Activated CD8-positive, alpha-beta T cell treated with anti-CD3 and anti-CD28 coated beads, Interleukin-2, amount 10 ng/mL, durations not matched to agents 7 days and 5 days (primary cell): ENCODE data around the gene FOXL3. TPM values are rescaled to one million over a fixed set of nuclear protein-coding genes. Genes with fewer than 3 reads are reported as not detected.
A peak's percentile ranks its signal among the peaks of the same experiment; 100 is the strongest.

Source experiments
- ATAC-seq: fragments of 150-1000 bp; cut with Tn5 transposase; one replicate; pipeline ENCODE4 v1.10.0; 2021; ENCODE audit warnings: moderate library complexity
- CTCF ChIA-PET: fragments of 350-600 bp; sonication (Branson Sonifier 250); formaldehyde crosslinking; loops from one replicate; lab custom pipeline; 2021; ENCODE audit warnings: antibody characterized with exemption; lab: Charles Lee
- POLR2A ChIA-PET: fragments of 350-600 bp; sonication (Branson Sonifier 250); formaldehyde crosslinking; loops from one replicate; lab custom pipeline; 2021; ENCODE audit warnings: antibody characterized with exemption; lab: Charles Lee
- DNase-seq: peaks from one replicate; pipeline ENCODE4 v3.0.0-alpha.2; 2020
- H3K27ac Mint-ChIP-seq: one replicate; pipeline ENCODE4 v1.8.0; 2021; ENCODE audit warnings: mild to moderate bottlenecking, mixed read lengths
- H3K27me3 Mint-ChIP-seq: one replicate; pipeline ENCODE4 v1.8.0; 2021; ENCODE audit warnings: low read depth, mixed read lengths
- H3K36me3 Mint-ChIP-seq: one replicate; pipeline ENCODE4 v1.8.0; 2021; ENCODE audit warnings: low read depth, mixed read lengths
- H3K4me1 Mint-ChIP-seq: one replicate; pipeline ENCODE4 v1.8.0; 2021; ENCODE audit warnings: low read depth, mixed read lengths
- H3K4me3 Mint-ChIP-seq: one replicate; pipeline ENCODE4 v1.8.0; 2021; ENCODE audit warnings: mild to moderate bottlenecking, mixed read lengths
- H3K9me3 Mint-ChIP-seq: one replicate; pipeline ENCODE4 v1.8.0; 2022; ENCODE audit warnings: mixed read lengths; ENCODE audit not compliant: insufficient read depth
- total RNA-seq, 2 experiments: library from RNA; stranded (reverse); gene quantifications; one replicate each; pipeline ENCODE4 v1.2.3, GENCODE V29; 2021

The FOXL3 gene
- total RNA-seq, 2 experiments from 2014 or later = not detected

DNA sequence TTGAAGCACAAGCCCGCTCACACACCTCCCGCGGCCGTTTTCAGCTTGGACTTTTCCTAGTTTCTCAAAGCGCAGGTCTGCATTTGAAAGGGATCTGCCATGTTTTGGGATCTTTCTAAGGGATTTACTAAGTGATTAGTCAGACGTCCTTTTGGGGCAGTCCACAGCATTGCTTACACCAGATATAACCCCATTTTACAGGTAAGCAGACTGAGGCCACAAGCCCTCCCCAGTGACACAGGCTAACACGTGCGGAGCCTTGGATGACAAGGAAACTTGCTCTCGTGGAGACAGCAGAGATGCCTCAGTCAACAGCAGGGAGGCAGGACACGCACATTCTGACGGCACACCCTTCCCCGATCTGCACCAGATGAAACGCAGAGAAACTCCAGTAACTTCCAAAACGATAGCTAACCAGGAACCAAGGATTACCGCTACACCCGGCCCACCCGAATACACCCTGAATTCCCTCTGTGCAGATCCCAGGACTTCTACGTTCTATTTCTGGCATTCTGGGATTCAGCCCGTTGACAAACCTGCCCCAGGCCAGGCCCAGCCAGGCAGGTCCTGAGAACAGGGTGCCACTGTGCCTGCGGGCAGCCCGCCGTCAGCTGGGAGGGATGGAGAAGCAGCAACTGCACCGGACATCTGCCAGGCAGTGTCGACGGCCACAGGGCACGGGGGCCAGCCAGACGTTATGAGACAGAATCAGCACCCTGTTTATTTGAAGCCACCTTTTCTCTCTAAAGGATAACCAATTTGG lies 27.9 kb downstream of the FOXL3 start:
- no peaks in the 10 kb centered on the region for H3K4me1 Mint-ChIP-seq
- H3K36me3 Mint-ChIP-seq = no peaks in the 10 kb centered on the region
- no peak overlapping the region for H3K4me3 Mint-ChIP-seq
- H3K9me3 Mint-ChIP-seq = no peaks in the 10 kb centered on the region
- CTCF ChIA-PET = interaction anchor here (1.3 kb wide), 1 partner anchor 54 kb away, joined by 5 read pairs; no protein-coding TSS in a partner anchor
- H3K27ac Mint-ChIP-seq = no peak overlapping the region
- POLR2A ChIA-PET = no interaction called here
- ATAC-seq (no peak), DNase-seq (no peak)
- H3K27me3 Mint-ChIP-seq = peaks cover 25% of the 10 kb centered on the region

DNA sequence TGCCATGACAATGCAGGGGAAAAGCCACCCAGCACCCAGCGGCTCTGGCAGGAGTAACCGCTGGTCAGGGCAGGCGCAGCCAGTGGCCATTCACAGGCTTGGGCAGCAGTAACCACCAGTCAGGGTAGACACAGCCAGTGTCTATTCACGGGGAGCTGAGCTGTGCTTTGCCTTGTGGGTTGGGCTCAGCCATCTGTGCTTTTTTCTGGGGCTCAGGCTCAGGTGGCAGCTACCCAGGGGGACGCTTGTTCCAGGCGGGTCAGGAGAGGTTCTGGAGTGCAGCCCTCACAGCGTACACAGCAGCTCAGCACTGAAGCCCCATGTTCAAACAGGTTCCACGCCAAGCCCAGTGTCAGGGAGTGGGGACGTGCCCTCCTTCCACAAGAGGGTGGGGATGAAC lies 28.5 kb downstream of the FOXL3 start:
- ChIA-PET CTCF (no interaction called here), POLR2A (no interaction called here)
- ATAC-seq = no peak
- peaks cover 23% of the 10 kb centered on the region for H3K27me3 Mint-ChIP-seq
- H3K9me3 Mint-ChIP-seq = no peaks in the 10 kb centered on the region
- H3K4me1 Mint-ChIP-seq = no peaks in the 10 kb centered on the region
- no peak overlapping the region for H3K4me3 Mint-ChIP-seq
- no peak for DNase-seq
- H3K36me3 Mint-ChIP-seq = no peaks in the 10 kb centered on the region
- no peak overlapping the region for H3K27ac Mint-ChIP-seq

DNA sequence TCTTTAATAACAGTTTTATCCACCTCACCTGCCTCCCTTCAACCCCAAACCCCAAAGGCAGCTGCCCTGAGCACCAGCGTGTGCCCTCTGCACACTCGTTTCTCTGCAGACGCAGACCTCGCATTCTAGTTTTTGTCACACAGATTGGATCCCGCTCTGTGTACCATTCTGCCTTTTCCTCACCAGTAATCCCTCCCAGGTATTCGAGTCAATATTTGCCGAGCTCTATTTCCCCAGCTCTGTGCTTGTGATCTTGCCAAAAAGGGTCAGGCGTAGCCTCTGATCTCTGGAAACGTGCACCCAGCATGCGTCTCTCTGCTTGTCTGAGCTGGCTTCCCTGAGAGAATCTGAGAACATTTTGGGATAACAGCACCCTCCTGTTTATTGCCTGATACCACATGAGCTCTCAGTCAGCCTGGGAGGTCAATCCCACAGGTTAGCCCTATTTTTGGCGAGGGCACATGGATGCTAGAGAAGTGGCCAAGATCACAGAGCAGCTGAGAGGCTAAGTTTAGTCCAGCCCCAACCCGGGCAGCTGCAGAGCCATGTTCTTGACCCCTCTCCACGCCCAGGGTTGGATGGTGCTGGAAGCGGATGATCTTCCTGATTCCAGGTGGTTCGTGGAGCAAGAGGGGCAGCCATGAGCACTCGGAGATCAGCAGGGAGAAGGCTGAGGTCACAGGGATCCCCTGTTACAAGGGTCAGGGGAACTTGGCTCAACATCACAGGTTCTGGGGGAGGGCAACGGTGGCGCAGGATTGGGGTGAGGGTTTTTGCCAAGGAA lies 29.1 kb downstream of the FOXL3 start:
- no peak for ATAC-seq
- no peak for DNase-seq
- CTCF ChIA-PET = no interaction called here

DNA sequence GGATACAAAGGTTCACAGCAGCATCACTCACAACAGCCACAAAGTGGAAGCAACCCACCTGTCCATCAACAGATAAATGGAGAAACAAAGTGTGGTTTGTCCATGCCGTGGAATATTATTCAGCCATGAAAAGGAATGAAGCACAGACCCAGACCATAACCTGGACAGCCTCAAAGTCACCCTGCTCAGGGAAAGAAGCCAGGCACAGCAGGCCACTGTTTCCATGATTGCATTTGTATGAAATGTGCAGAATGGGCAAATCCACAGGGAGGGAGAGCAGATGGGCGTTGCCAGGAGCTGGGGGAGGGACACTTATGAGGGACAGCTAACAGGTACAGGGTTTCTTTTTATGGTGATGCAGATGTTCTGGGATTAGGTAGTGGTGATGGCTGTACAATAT lies 30.3 kb downstream of the FOXL3 start:
- DNase-seq (no peak), ATAC-seq (no peak)
- Mint-ChIP-seq H3K9me3 (no peaks in the 10 kb centered on the region), H3K27ac (no peak overlapping the region), H3K36me3 (no peaks in the 10 kb centered on the region), H3K27me3 (peaks cover 16% of the 10 kb centered on the region), H3K4me1 (no peaks in the 10 kb centered on the region), H3K4me3 (no peak overlapping the region)
- POLR2A ChIA-PET = no interaction called here
- CTCF ChIA-PET = interaction anchor here (1.0 kb wide), 1 partner anchor 124 kb away, joined by 3 read pairs; no protein-coding TSS in a partner anchor

More for the DNA sequence above, 29.1 kb downstream of the FOXL3 start:
- Mint-ChIP-seq H3K4me3 (no peak overlapping the region), H3K27ac (no peak overlapping the region), H3K36me3 (no peaks in the 10 kb centered on the region), H3K4me1 (no peaks in the 10 kb centered on the region), H3K27me3 (peaks cover 21% of the 10 kb centered on the region), H3K9me3 (no peaks in the 10 kb centered on the region)
- POLR2A ChIA-PET = no interaction called here

DNA sequence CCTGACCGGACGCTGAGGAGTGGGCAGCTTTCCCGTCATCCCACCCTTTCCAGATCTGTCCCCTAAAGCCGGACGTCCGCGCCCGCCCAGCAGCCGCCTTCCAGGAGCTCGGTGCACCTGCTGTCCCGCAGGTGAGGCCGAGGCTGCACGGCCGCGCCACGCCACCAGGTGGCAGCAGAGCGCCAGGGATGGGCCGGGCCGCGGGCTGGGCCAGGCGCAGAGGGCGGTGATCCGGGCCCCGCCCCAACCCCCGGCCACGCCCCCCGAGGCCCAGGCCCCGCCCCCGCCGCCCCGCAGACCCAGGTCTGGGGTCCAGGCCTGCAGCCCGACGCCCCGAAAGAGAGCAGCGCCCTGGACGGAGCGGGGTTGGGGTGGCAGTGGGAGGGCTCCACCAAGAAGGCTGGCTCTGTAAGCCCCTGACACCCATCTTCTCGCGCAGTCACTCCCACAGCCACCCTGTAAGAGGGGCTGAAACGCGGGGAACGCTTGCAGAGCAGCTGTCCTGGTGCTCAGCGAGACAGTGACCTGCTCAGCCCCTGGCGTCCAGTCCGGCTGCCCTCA lies 32.2 kb downstream of the FOXL3 start:
- POLR2A ChIA-PET = no interaction called here

DNA sequence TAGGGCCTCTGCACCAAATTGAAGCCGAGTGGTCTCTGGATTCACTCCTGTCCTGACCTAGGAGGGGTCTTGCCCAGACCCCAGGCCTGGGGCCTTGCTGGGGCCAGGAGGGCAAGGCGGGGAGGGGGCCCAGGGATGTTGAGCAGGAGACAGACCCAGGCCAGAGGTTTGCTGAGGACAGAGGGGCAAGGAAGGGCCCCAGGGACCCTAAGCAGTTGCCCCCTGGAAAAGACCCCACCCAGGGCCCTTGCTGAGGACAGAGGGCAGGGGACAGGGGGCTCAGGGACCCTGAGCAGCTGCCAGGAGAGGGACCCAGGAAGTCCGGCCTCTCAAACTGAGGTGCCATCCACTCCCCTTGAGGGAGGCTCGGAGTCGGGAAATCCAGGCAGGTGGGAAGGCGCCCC lies 32.7 kb downstream of the FOXL3 start:
- Mint-ChIP-seq H3K27ac (no peak overlapping the region), H3K36me3 (no peaks in the 10 kb centered on the region), H3K27me3 (peaks cover 6% of the 10 kb centered on the region), H3K4me3 (no peak overlapping the region), H3K9me3 (no peaks in the 10 kb centered on the region), H3K4me1 (no peaks in the 10 kb centered on the region)
- ChIA-PET POLR2A (no interaction called here), CTCF (interaction anchor here (0.9 to 1.6 kb wide), 5 partner anchors 8 to 452 kb away, joined by 3 to 6 read pairs (median 3); no protein-coding TSS in a partner anchor)
- no peak for ATAC-seq
- DNase-seq = no peak

More for the DNA sequence above, 32.2 kb downstream of the FOXL3 start:
- ATAC-seq (peak; percentile 96), DNase-seq (peak; percentile 84)
- Mint-ChIP-seq H3K4me3 (no peak overlapping the region), H3K27me3 (peaks cover 9% of the 10 kb centered on the region), H3K9me3 (no peaks in the 10 kb centered on the region), H3K27ac (no peak overlapping the region), H3K4me1 (no peaks in the 10 kb centered on the region), H3K36me3 (no peaks in the 10 kb centered on the region)
- CTCF ChIA-PET = interaction anchor here (0.5 to 1.6 kb wide), 9 partner anchors 8 to 454 kb away, joined by 3 to 6 read pairs (median 3); no protein-coding TSS in a partner anchor

DNA sequence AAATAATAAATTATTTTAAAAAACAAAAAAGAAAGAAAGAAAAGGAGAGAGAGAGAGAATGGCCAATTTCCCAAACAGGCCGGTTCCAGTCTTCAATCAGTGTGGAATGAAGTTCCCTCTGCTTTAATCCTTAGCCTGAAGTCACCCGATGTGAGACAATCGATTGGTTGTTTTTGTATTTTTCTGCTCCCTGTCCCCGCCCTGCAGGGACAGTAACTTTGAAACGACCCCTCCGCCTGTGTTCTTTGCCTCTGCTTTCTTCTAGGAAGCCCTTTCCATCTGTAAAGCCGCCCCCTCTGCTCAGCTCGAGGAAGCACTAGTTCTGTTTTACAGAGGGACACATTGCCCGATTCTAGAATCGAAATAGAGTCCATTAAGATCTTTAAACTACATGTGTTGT lies 33.4 kb downstream of the FOXL3 start:
- H3K36me3 Mint-ChIP-seq = no peaks in the 10 kb centered on the region
- H3K4me1 Mint-ChIP-seq = no peaks in the 10 kb centered on the region
- no peaks in the 10 kb centered on the region for H3K9me3 Mint-ChIP-seq
- CTCF ChIA-PET = no interaction called here
- no peak overlapping the region for H3K4me3 Mint-ChIP-seq
- ATAC-seq (no peak), DNase-seq (no peak)
- H3K27ac Mint-ChIP-seq = no peak overlapping the region
- POLR2A ChIA-PET = no interaction called here
- peaks cover 5% of the 10 kb centered on the region for H3K27me3 Mint-ChIP-seq

DNA sequence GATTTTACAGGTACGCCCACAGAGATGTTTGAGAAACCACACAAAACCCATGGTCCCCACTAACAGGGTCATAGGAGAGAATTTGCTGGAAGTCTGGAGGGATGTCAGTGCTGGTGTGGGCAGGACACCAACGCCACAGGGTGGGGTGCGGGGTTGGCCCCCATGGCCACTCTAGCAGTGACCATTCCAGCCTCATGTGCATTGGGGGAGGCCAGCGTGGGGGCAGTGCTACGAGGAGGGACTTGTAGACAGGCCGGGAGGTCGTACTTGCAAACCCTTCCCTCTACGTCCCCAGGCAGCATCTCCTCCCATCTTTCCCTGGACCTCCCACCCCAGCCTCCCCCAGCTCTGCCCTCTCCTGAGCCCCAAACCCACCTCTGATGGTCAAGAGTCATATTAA lies 34.0 kb downstream of the FOXL3 start:
- Mint-ChIP-seq H3K4me1 (no peaks in the 10 kb centered on the region), H3K36me3 (no peaks in the 10 kb centered on the region), H3K27ac (no peak overlapping the region), H3K9me3 (no peaks in the 10 kb centered on the region), H3K4me3 (no peak overlapping the region), H3K27me3 (peaks cover 5% of the 10 kb centered on the region)
- DNase-seq (no peak), ATAC-seq (no peak)
- ChIA-PET POLR2A (no interaction called here), CTCF (interaction anchor here (1.0 kb wide), 1 partner anchor 451 kb away, joined by 3 read pairs; no protein-coding TSS in a partner anchor)

DNA sequence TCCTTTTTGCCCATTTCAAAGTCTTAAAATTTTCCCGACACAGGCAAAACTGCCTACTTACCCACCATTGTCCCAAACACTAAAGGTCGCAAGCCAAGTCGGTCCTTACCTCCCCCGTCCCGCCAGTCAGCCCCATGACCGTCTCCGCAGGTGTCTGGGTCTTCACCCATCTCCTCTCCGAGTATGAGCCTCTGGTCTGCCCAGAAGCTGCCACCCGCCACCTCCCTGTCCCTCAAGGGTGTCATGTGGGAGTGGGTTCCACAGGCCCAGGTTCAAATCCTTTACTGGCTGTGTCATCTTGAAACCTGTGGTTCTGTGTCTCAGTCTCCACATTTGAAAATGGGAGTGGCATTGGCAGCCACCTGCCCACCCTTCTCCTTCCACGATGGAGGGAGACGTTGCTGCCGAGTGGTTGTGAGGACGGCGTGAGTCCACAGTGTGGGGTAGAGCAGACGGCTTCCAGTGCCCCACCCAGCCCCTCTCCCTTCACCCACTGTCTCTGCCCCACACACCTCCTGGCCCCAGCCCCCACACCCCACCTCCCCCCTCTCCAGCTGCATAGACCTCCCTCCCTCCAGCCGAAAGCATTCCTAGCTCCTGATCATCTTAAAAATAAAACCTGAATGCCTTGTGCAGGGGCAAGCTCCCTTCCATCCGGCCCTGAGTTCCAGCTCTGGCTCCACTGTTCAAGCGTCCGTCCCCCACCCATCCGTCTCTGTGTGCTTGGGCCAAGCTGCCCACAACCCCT lies 35.3 kb downstream of the FOXL3 start:
- ATAC-seq (no peak), DNase-seq (no peak)
- Mint-ChIP-seq H3K9me3 (no peaks in the 10 kb centered on the region), H3K27me3 (no peaks in the 10 kb centered on the region), H3K36me3 (no peaks in the 10 kb centered on the region), H3K4me3 (no peak overlapping the region), H3K27ac (no peak overlapping the region), H3K4me1 (no peaks in the 10 kb centered on the region)
- ChIA-PET POLR2A (no interaction called here), CTCF (interaction anchor here (1.0 kb wide), 1 partner anchor 450 kb away, joined by 3 read pairs; no protein-coding TSS in a partner anchor)

DNA sequence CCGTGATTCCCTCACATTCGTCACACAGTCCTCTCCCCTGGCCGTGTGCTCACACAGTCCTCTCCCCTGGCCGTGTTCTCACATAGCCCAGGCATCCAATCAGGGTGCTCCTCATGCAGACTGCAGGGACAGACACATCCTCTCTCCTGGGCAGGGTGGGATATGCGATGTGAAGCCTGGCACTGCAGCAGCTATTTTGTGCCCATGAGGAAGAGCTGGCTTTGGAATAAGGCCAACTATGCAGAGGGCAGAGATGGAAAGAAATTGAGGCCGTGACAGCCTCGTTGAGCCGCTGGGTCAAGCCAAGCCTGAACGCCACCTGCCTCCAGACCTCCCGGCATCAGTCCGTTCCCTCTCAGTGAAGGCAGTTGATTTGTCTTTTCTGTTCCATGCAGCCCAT lies 35.8 kb downstream of the FOXL3 start:
- no peak overlapping the region for H3K27ac Mint-ChIP-seq
- H3K9me3 Mint-ChIP-seq = no peaks in the 10 kb centered on the region
- H3K4me1 Mint-ChIP-seq = no peaks in the 10 kb centered on the region
- no peaks in the 10 kb centered on the region for H3K36me3 Mint-ChIP-seq
- no peak overlapping the region for H3K4me3 Mint-ChIP-seq
- DNase-seq (no peak), ATAC-seq (no peak)
- no peaks in the 10 kb centered on the region for H3K27me3 Mint-ChIP-seq
- POLR2A ChIA-PET = no interaction called here
- CTCF ChIA-PET = no interaction called here

DNA sequence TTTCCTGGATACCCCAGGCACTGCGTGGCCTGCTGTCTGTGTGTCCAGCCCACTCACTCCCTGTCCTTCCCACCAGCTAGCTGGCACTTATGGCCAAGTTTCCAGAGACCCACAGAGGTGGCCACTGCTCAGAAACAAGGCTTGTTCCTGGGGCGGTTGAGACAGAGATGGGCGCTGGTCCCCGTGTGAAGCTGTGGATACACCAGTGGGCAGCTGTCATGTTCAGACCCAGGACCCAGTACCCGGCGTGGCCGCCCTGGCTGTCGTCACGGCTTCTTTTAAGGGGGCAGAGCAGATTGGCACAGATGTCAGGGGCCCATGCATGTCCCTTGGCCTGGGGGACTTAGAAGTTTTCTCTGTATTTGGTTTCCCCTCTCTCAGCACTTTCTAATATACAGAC lies 36.3 kb downstream of the FOXL3 start:
- no peak for DNase-seq
- H3K4me1 Mint-ChIP-seq = no peaks in the 10 kb centered on the region
- H3K36me3 Mint-ChIP-seq = no peaks in the 10 kb centered on the region
- ATAC-seq = no peak
- ChIA-PET CTCF (no interaction called here), POLR2A (no interaction called here)
- H3K9me3 Mint-ChIP-seq = no peaks in the 10 kb centered on the region
- no peaks in the 10 kb centered on the region for H3K27me3 Mint-ChIP-seq
- H3K27ac Mint-ChIP-seq = no peak overlapping the region
- no peak overlapping the region for H3K4me3 Mint-ChIP-seq
